Superior temporal gyrus (tissue), 1 donor: ENCODE data around the gene IFT172.

Experiments used
- DNase-seq: peaks from one replicate; pipeline ENCODE4 v3.0.0-alpha.2; 2016; ENCODE audit errors: extremely low spot score

The IFT172 gene

DNA sequence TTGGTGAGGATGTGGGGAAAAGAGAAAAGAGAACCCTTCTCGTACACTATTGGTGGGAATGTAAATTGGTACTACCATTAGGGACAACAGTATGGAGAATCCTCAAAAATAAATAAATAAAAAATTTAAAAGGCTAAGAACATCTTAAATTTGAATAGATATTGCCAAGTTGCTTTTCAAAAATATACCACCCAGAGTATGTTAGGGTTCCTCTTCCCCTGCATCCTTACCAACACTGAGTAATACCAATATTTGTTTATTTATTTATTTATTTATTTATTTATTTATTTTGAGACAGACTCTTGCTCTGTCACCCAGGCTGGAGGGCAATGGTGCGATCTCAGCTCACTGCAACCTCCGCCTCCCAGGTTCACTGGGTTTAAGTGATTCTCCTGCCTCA is 66.6 kb downstream of the IFT172 start:
- no peak for DNase-seq

DNA sequence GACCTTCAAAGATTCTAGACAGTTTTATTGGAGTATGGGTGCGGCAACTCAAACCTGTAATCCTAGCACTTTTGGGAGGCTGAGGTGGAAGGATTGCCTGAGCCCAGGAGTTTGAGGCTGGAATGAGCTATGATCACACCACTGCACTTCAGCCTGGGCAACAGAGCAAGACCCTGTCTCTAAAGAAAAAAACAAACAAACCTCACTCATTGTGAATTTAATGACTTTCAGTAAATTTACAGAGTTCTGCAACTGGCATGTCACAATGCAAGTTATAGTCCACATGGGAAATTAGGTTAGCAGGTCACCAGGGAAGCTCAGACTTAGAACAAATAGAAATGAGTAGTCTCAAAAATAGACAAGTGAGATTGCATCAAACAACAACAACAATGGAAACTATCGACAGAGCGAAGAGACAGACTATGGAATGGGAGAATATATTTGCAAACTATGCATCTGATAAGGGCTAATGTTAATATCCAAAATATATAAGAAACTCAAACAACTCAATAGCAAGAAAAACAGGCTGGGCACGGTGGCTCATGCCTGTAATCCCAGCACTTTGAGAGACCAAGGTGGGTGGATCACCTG is 67.8 kb downstream of the IFT172 start:
- DNase-seq, result no peak

DNA sequence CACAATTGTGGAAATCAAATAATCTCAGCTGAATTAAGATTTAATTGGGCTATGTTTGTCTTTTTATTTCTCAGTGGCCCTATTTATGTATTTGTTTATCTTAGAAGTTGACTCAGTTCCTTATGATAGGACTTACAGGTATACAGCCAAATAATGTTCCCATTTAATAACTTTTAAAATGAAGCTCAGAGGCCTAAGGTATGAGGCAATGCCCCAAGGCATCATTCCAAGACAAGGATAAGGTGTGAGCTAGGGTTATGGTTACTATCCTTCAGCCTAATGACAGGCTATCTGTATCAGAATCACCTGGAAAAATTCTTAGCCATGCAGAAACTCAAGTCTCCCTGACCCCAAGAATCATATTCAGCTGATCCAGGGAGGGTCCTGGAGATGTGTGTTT is 68.5 kb downstream of the IFT172 start:
- no peak for DNase-seq

DNA sequence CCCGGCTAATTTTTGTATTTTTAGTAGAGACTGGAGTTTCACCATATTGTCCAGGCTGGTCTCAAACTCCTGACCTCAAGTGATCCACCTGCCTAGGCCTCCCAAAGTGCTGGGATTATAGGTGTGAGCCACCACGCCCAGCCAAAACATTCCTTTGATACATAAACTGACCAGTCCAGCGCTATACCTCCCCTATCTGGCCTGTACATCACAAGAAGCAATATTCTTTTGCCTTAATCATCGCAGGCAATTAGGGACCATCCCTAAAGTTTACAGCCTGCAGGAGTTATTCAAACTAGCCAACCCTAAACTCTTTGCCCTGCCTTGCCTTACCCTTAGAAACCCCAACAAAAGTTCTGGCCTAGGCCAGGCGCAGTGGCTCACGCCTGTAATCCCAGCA is 73.4 kb downstream of the IFT172 start:
- no peak for DNase-seq

DNA sequence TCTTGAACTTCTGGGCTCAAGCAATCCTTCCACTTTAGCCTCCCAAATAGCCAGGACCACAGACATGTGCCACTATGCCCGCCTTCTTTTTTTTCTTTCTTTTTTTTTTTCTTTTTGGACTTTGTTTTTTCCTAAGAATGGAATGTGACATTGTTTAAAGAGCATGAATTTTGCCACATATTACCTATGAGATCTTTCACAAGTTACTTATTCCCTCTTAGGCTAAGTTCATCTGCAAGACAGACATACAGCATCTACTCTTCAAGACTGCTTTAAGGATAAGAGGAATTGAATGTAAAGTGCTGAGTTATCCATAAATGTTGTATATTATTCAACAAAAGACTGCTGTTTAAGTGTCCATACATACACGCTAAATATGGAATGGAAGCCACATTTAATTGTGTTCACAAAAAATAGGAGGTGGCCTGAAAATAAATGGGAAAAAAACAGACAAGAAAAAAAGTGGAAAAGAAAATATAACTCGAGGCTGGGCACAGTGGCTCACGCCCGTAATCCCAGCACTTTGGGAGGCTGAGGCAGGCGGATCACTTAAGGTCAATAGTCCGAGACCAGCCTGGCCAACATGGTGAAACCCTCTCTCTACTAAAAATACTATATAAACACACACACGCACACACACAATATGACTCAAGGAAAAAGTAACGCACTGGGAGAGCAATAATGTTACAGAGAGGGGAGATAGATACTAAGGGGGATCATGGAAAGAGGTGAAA is 77.0 kb downstream of the IFT172 start:
- no peak for DNase-seq

DNA sequence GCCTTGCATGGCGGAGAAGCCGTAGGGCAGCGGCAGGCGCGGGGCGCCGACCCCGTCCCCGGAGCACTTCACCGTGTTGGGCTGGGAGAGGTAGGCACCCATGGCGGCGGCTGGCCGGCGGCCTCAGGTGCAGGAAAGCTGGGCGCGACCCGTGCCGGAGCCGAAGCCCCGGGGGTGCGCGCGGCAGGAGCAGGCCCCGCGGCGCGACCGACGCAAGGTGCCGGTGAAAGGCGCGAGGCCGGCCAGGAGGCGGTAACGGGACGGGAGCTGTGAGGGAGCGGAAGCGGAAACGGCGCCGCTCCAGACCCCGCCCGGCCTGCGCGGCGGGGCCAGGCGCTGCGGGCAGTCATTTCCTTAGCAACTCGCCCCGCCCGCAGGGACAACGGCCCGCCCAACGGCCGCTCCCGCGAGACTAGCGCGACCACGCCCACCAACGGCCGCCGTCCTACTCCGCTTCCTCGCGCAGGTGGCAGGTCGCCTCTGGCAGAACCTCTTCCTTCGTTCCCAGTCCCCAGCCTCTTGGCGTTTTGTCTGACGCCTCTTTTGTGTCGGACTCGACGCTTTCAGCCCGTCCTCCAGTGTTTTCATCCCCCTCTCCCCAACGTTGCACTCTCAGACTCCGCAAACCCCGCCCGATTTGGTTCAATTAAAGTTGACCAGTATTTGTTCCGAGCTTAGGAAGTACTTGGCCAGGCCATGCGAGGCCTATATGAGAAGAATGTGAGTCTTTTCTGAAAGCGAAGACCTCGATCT is 80.0 kb downstream of the IFT172 start, which contains the start of gene PPM1G:
TSS of gene PPM1G (minus strand) at position 271 of the 753 bp plus-strand sequence. CDS start at position 102, 169 bp downstream.
- peak; percentile 94 for DNase-seq

DNA sequence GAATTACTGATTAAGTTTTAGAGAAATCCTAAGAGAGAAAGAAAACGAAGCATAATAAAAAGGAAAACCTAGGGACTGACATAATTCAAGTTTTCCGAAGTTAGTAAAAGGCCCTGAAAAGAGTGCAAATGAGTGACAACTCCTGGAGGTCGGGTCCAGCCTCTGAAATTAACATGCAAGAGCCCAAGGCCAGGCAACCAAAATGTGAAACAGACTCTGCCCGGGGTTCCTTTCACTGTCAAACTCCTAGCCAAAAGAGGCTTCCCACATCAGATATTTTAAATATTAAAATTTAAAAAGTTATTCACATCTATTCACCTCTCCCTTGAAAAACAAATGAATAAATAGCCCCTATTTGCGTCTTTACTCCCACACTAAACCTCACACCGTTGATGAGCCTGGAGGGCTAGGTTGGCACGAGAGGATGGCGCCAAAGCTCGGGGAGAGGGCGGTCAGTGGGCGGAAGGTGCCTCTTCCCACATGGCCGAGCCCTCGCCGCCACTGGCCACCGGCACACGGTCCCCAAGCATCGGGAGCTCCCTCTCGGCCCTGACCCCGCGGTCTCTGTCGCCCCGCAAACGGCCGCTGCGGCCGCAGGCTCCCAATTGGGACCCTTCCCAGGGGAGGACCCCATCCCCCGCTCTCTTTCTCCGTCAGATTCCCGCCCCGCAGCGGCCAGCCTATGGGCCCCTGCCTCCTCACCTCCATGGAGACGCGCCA is 80.8 kb downstream of the IFT172 start:
- no peak for DNase-seq

DNA sequence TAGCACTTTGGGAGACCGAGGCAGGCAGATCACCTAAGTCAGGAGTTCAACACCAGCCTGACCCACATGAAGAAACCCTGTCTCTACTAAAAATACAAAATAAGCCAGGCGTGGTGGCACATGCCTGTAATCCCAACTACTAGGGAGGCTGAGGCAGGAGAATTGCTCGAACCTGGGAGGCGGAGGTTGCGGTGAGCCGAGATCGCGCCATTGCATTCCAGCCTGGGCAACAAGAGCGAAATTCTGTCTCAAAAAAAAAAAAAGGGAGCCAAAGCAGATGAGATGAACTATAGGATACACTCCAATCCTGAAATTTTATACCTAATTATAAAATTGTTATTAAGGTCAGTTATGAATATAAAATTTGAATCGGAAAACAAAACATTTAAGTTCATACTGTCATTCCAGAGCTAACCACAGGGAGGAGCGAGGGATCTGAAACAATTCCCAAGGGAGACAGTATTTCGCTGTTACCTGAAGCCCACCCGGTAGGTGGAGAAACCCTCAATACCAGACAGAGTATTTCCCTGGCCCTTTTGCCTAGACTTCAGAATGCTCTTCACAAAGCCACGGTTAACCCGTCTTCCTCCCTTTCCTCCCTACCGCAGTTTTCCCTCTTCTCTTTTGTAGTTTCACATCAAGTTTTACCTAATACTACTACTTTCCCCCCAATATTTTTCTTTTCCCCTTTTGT is 81.6 kb downstream of the IFT172 start:
- DNase-seq, result peak; percentile 59

DNA sequence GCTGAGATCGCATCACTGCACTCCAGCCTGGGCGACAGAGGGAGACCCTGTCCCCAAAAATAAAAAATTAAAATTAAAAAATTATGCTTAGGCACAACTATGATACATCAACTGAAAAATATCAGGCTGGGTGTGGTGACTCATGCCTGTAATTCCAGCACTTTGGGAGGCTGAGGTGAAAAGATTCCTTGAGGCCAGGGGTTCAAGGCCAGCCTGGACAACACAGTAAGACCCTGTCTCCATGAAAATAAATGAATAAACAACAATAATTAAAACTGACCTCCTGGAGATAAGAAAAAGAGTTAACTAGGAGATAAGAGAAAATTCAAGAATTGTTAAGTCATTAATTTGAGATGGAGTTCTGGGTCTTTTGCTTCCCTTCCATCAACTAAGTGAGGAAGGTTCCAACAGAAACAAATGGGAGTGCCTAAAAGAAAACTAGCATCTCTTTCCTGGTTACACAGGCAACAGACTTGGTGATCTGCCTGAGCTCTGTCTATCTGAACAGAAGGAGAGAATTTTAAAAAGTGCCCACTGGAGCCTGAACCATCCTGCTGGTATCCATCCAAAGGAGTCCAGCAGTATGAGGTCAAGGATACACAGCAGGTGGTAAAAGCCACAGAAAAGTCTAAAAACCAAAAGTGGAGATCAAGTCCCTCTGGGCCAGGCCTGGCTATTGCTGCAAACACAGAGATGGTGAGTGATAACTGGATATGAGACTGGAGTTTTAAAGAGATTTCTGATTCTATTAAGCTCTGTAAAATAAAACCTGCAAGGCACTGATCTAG is 89.0 kb downstream of the IFT172 start:
- no peak for DNase-seq

DNA sequence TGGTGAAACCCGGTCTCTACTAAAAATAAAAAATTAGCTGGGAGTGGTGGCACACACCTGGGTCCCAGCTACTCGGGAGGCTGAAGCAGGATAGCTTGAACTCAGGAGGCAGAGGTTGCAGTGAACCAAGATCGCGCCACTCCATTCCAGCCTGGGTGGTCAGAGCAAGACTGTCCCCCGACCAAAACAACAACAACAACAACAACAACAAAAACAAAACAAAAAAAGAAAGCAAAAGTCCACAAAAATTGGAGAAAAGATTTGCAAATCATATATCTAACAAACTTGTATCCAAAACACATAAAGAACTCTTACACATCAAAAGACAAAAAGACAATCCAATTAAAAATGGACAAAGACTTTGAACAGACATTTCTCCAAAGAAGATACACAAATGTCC is 90.6 kb downstream of the IFT172 start:
- DNase-seq, result no peak
